Measurements from ENCODE around the gene DNAAF2. TPM values are rescaled to one million over a fixed set of nuclear protein-coding genes. Genes with fewer than 3 reads are reported as not detected.

Gene DNAAF2
- total RNA-seq, 1 experiment from 2014 or later, result 13.7 TPM

DNA sequence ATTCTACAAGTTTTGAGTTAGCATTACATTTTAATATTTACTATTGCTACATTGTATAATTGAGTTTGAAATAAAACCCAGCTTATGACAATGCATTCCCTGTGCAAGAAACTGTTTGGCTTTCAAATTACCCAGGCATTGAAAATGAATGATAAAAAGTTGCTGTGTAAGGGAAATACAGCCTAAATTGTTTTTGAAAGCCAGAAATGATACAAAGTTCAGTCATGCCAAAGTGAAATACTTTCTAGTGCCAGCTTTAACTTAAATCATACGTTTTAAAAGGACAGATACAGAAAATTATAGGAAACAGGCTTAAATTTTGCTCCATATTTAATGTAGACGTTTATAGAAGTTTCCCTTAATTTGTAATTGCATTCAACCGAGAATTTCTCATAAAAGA, 11.7 kb downstream of the DNAAF2 start:
- Histone ChIP-seq H3K9me3 (ENCODE audit: low read depth, low read length, poor library complexity, severe bottlenecking) (no peaks in the 10 kb centered on the region), H3K4me3 (ENCODE audit: low read depth, low read length, poor library complexity, severe bottlenecking) (peak overlapping the region; percentile 93), H3K4me1 (ENCODE audit: insufficient read depth, low read length, poor library complexity, severe bottlenecking) (peaks cover 22% of the 10 kb centered on the region), H3K27me3 (replicated peaks; ENCODE audit: insufficient read depth, low read depth, low read length, poor library complexity) (no peaks in the 10 kb centered on the region), H3K27ac (ENCODE audit: low read depth, low read length, poor library complexity, severe bottlenecking) (peak overlapping the region; percentile 35), H3K36me3 (ENCODE audit: insufficient read depth, low read length, poor library complexity, severe bottlenecking) (peaks cover 31% of the 10 kb centered on the region)
- ChIA-PET CTCF (interaction anchor here (0.6 kb wide), 1 partner anchor 11 kb away, joined by 3 read pairs; no protein-coding TSS in a partner anchor), POLR2A (ENCODE audit: low non-redundant PET) (no interaction called here)
- TF ChIP-seq EZH2 (IDR thresholded peaks at IDR 0.05; ENCODE audit: borderline replicate concordance, low read depth, low read length, poor library complexity, severe bottlenecking), result no peak
- TF ChIP-seq, protein P1, sequence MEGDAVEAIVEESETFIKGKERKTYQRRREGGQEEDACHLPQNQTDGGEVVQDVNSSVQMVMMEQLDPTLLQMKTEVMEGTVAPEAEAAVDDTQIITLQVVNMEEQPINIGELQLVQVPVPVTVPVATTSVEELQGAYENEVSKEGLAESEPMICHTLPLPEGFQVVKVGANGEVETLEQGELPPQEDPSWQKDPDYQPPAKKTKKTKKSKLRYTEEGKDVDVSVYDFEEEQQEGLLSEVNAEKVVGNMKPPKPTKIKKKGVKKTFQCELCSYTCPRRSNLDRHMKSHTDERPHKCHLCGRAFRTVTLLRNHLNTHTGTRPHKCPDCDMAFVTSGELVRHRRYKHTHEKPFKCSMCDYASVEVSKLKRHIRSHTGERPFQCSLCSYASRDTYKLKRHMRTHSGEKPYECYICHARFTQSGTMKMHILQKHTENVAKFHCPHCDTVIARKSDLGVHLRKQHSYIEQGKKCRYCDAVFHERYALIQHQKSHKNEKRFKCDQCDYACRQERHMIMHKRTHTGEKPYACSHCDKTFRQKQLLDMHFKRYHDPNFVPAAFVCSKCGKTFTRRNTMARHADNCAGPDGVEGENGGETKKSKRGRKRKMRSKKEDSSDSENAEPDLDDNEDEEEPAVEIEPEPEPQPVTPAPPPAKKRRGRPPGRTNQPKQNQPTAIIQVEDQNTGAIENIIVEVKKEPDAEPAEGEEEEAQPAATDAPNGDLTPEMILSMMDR (conservative IDR thresholded peaks at IDR 0.05; ENCODE audit: low read depth, low read length), result no peak
- DNase-seq (ENCODE audit: low spot score), result no peak
- BruUV-seq (replicated peaks), result no TSS peak
- intact Hi-C loops (cut with micrococcal nuclease; ENCODE audit: unreplicated experiment), result no loop called here

DNA sequence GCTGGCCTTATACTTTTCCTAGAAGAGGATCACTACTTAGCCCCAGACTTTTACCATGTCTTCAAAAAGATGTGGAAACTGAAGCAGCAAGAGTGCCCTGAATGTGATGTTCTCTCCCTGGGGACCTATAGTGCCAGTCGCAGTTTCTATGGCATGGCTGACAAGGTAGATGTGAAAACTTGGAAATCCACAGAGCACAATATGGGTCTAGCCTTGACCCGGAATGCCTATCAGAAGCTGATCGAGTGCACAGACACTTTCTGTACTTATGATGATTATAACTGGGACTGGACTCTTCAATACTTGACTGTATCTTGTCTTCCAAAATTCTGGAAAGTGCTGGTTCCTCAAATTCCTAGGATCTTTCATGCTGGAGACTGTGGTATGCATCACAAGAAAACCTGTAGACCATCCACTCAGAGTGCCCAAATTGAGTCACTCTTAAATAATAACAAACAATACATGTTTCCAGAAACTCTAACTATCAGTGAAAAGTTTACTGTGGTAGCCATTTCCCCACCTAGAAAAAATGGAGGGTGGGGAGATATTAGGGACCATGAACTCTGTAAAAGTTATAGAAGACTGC, 12.9 kb downstream of the DNAAF2 start:
- Histone ChIP-seq H3K9me3 (ENCODE audit: low read depth, low read length, poor library complexity, severe bottlenecking) (no peaks in the 10 kb centered on the region), H3K27ac (ENCODE audit: low read depth, low read length, poor library complexity, severe bottlenecking) (peak overlapping the region; percentile 95), H3K4me3 (ENCODE audit: low read depth, low read length, poor library complexity, severe bottlenecking) (peak overlapping the region; percentile 93), H3K36me3 (ENCODE audit: insufficient read depth, low read length, poor library complexity, severe bottlenecking) (peaks cover 44% of the 10 kb centered on the region), H3K27me3 (replicated peaks; ENCODE audit: insufficient read depth, low read depth, low read length, poor library complexity) (no peaks in the 10 kb centered on the region), H3K4me1 (ENCODE audit: insufficient read depth, low read length, poor library complexity, severe bottlenecking) (peaks cover 22% of the 10 kb centered on the region)
- peak; percentile 24 for DNase-seq (ENCODE audit: low spot score)
- CTCF ChIA-PET, result interaction anchor here (0.6 kb wide), 1 partner anchor 12 kb away, joined by 3 read pairs; no protein-coding TSS in a partner anchor
- POLR2A ChIA-PET (ENCODE audit: low non-redundant PET), result no interaction called here
- TF ChIP-seq, protein P1 (conservative IDR thresholded peaks at IDR 0.05; ENCODE audit: low read depth, low read length), result no peak
- no peak for TF ChIP-seq EZH2 (IDR thresholded peaks at IDR 0.05; ENCODE audit: borderline replicate concordance, low read depth, low read length, poor library complexity, severe bottlenecking)
- BruUV-seq (replicated peaks), result TSS peak; percentile 72
- intact Hi-C loops (cut with micrococcal nuclease; ENCODE audit: unreplicated experiment), result no loop called here

DNA sequence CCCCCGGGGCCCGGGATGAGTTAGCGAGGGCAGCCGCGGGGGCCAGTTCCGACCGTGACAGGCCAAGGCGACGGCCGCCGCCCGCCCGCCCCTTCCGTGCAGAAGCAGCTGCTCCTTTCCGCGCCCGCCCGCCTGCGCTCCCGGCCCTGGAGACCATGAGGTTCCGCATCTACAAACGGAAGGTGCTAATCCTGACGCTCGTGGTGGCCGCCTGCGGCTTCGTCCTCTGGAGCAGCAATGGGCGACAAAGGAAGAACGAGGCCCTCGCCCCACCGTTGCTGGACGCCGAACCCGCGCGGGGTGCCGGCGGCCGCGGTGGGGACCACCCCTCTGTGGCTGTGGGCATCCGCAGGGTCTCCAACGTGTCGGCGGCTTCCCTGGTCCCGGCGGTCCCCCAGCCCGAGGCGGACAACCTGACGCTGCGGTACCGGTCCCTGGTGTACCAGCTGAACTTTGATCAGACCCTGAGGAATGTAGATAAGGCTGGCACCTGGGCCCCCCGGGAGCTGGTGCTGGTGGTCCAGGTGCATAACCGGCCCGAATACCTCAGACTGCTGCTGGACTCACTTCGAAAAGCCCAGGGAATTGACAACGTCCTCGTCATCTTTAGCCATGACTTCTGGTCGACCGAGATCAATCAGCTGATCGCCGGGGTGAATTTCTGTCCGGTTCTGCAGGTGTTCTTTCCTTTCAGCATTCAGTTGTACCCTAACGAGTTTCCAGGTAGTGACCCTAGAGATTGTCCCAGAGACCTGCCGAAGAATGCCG, 13.7 kb downstream of the DNAAF2 start:
- Histone ChIP-seq H3K27me3 (replicated peaks; ENCODE audit: insufficient read depth, low read depth, low read length, poor library complexity) (no peaks in the 10 kb centered on the region), H3K36me3 (ENCODE audit: insufficient read depth, low read length, poor library complexity, severe bottlenecking) (peaks cover 52% of the 10 kb centered on the region), H3K4me1 (ENCODE audit: insufficient read depth, low read length, poor library complexity, severe bottlenecking) (peaks cover 22% of the 10 kb centered on the region), H3K4me3 (ENCODE audit: low read depth, low read length, poor library complexity, severe bottlenecking) (peak overlapping the region; percentile 93), H3K9me3 (ENCODE audit: low read depth, low read length, poor library complexity, severe bottlenecking) (no peaks in the 10 kb centered on the region), H3K27ac (ENCODE audit: low read depth, low read length, poor library complexity, severe bottlenecking) (peak overlapping the region; percentile 95)
- TF ChIP-seq EZH2 (IDR thresholded peaks at IDR 0.05; ENCODE audit: borderline replicate concordance, low read depth, low read length, poor library complexity, severe bottlenecking), result no peak
- TF ChIP-seq, protein P1 (conservative IDR thresholded peaks at IDR 0.05; ENCODE audit: low read depth, low read length), result no peak; the same call in 1 of the 2 replicates
- no TSS peak for BruUV-seq (replicated peaks)
- POLR2A ChIA-PET (ENCODE audit: low non-redundant PET), result interaction anchor here (0.8 kb wide), 1 partner anchor 11 kb away, joined by 3 read pairs; no protein-coding TSS in a partner anchor
- CTCF ChIA-PET, result interaction anchor here (1.3 to 1.9 kb wide), 3 partner anchors 13 to 35 kb away, joined by 3 to 16 read pairs (median 5); partner anchors contain the start of genes DNAAF2, LRR1 and RPS29
- intact Hi-C loops (cut with micrococcal nuclease; ENCODE audit: unreplicated experiment), result no loop called here
- peak; percentile 83 for DNase-seq (ENCODE audit: low spot score)

Data from A673 (cell line).